GM12878 (cell line): Measurements from ENCODE around the gene ACOT13. TPM values are rescaled to one million over a fixed set of nuclear protein-coding genes. Genes with fewer than 3 reads are reported as not detected.

Source experiments
- ATAC-seq: fragments of 200-7000 bp; cut with Tn5 transposase; 3 replicates; pipeline ENCODE4 v1.9.1; 2020; ENCODE audit warnings: mild to moderate bottlenecking, moderate library complexity
- BruUV-seq: library from RNA; stranded (reverse); fragments of 400-500 nt; replicated peaks from 2 replicates; lab custom pipeline; 2021; lab: Mats Ljungman, UMichigan
- CTCF ChIA-PET: fragments of 300-600 bp; sonication (Branson Sonifier 250); formaldehyde crosslinking; extraction: SDS; loops from one replicate; lab custom pipeline; 2021; ENCODE audit warnings: inconsistent platforms; lab: Yijun Ruan, JAX
- POLR2A ChIA-PET: fragments of 350-600 bp; formaldehyde crosslinking; extraction: SDS; loops from one replicate; lab custom pipeline; 2021; ENCODE audit warnings: inconsistent platforms; lab: Charles Lee
- RAD21 ChIA-PET: fragments of 300-600 bp; sonication (Branson Sonifier 250); formaldehyde crosslinking; loops from one replicate; lab custom pipeline; 2023; ENCODE audit warnings: antibody characterized with exemption; ENCODE audit not compliant: unreplicated experiment; lab: Charles Lee
- SMC1A ChIA-PET: fragments of 300-600 bp; sonication (Branson Sonifier 250); formaldehyde crosslinking; loops from one replicate; lab custom pipeline; 2023; ENCODE audit not compliant: unreplicated experiment, uncharacterized antibody; lab: Charles Lee
- DNase-seq: peaks from one replicate; pipeline ENCODE4 v3.0.0-alpha.2; 2011; ENCODE audit warnings: low read depth, low spot score
- FAIRE-seq: peaks from 3 replicates; lab custom pipeline; 2011; peaks lifted over from hg19 to GRCh38; lab: Jason Lieb, UNC
- H2AFZ ChIP-seq: 2 replicates; pipeline ENCODE4 v1.6.0; 2011; ENCODE audit warnings: low read depth, low read length, control low read depth; ENCODE audit not compliant: control insufficient read depth
- H3K27ac ChIP-seq: 2 replicates; pipeline ENCODE4 v1.5.1; 2011; ENCODE audit warnings: control low read depth; ENCODE audit not compliant: control insufficient read depth, insufficient read depth
- H3K27me3 ChIP-seq, 2 experiments: replicated peaks in 1 of 2; 2 replicates each; pipeline versions ENCODE4 v1.6.0 to v1.6.1; 2011; ENCODE audit warnings: low read length in 1 of 2; ENCODE audit not compliant: control insufficient read depth in 2 of 2, insufficient read depth in 2 of 2
- H3K36me3 ChIP-seq, 2 experiments: 2 replicates each; pipeline ENCODE4 v1.5.1; 2011; ENCODE audit warnings: low read length in 1 of 2; ENCODE audit not compliant: control insufficient read depth in 2 of 2, insufficient read depth in 2 of 2
- H3K4me1 ChIP-seq: 2 replicates; pipeline ENCODE4 v1.6.1; 2011; ENCODE audit warnings: mild to moderate bottlenecking, low read length, moderate library complexity, mixed read lengths; ENCODE audit not compliant: control insufficient read depth, insufficient read depth
- H3K4me2 ChIP-seq: 2 replicates; pipeline ENCODE4 v1.6.0; 2011; ENCODE audit warnings: control low read depth; ENCODE audit not compliant: control insufficient read depth, insufficient read depth
- H3K4me3 ChIP-seq: fragments of 200-600 bp; sonication (generic); 2 replicates; pipeline ENCODE4 v1.5.1; 2016
- H3K79me2 ChIP-seq: 2 replicates; pipeline ENCODE4 v1.6.0; 2011; ENCODE audit warnings: low read length; ENCODE audit not compliant: control insufficient read depth, insufficient read depth
- H3K9ac ChIP-seq: 2 replicates; pipeline ENCODE4 v1.8.0; 2011; ENCODE audit warnings: low read length, control low read depth, mixed read lengths; ENCODE audit not compliant: control insufficient read depth, insufficient read depth
- H3K9me3 ChIP-seq: replicated peaks from 3 replicates; pipeline ENCODE4 v1.5.1; 2011; ENCODE audit warnings: mild to moderate bottlenecking, low read length; ENCODE audit not compliant: control insufficient read depth, insufficient read depth
- H4K20me1 ChIP-seq: 2 replicates; pipeline ENCODE4 v1.6.0; 2011; ENCODE audit not compliant: control insufficient read depth, insufficient read depth
- ATF2 ChIP-seq: IDR thresholded peaks from 2 replicates; pipeline ENCODE4 v1.6.1; 2012; ENCODE audit warnings: low read length, inconsistent platforms
- BCLAF1 ChIP-seq: fragments of 450-650 bp; IDR thresholded peaks from 2 replicates; pipeline ENCODE4 v1.6.1; 2017; ENCODE audit warnings: antibody characterized with exemption, mild to moderate bottlenecking, moderate library complexity
- BHLHE40 ChIP-seq, 2 experiments: fragments of 450-650 bp in 1 of 2; IDR thresholded peaks; 2 replicates each; pipeline ENCODE4 v1.6.1; 2011 to 2017; ENCODE audit warnings: low read depth in 2 of 2, borderline replicate concordance in 1 of 2, improper control_type of control experiment in 1 of 2, low read length in 1 of 2, mild to moderate bottlenecking in 1 of 2
- CREB1 ChIP-seq: IDR thresholded peaks from 2 replicates; pipeline ENCODE4 v1.6.1; 2012; ENCODE audit warnings: low read depth, mild to moderate bottlenecking, inconsistent platforms
- ESRRA ChIP-seq: IDR thresholded peaks from 2 replicates; pipeline ENCODE4 v1.6.1; 2012; ENCODE audit warnings: mild to moderate bottlenecking, low read length, improper control_type of control experiment
- JUND ChIP-seq: IDR thresholded peaks from 2 replicates; pipeline ENCODE4 v1.6.1; 2012; ENCODE audit warnings: low read depth, mild to moderate bottlenecking, low read length, improper control_type of control experiment, moderate library complexity
- KLF5 ChIP-seq: fragments of 450-650 bp; IDR thresholded peaks from 2 replicates; pipeline ENCODE4 v1.6.1; 2014; ENCODE audit warnings: mild to moderate bottlenecking; ENCODE audit not compliant: partially characterized antibody
- MEF2A ChIP-seq: IDR thresholded peaks from 2 replicates; pipeline ENCODE4 v1.6.1; 2011; ENCODE audit warnings: low read depth, mild to moderate bottlenecking, low read length, moderate library complexity; ENCODE audit not compliant: insufficient read depth
- MLLT1 ChIP-seq: fragments of 450-650 bp; IDR thresholded peaks from 2 replicates; pipeline ENCODE4 v1.6.1; 2016; ENCODE audit warnings: mild to moderate bottlenecking
- NFIC ChIP-seq: IDR thresholded peaks from 2 replicates; pipeline ENCODE4 v1.6.1; 2012; ENCODE audit warnings: low read depth, mild to moderate bottlenecking, inconsistent platforms, low read length, moderate library complexity
- PRDM15 ChIP-seq: fragments of 450-650 bp; formaldehyde crosslinking; IDR thresholded peaks from 2 replicates; pipeline ENCODE4 v1.4.0; 2020; ENCODE audit warnings: mild to moderate bottlenecking, moderate library complexity
- RAD51 ChIP-seq: fragments of 450-650 bp; IDR thresholded peaks from 2 replicates; pipeline ENCODE4 v1.6.1; 2016; ENCODE audit warnings: moderate library complexity, mild to moderate bottlenecking, inconsistent platforms
- SMC3 ChIP-seq: IDR thresholded peaks from 2 replicates; pipeline ENCODE4 v1.6.1; 2011; ENCODE audit warnings: low read length, improper control_type of control experiment, borderline replicate concordance
- WGBS: methylation state at CpG from one replicate; pipeline ENCODE4 v1.1.6; 2016; ENCODE audit warnings: low lambda C conversion rate; ENCODE audit not compliant: insufficient replicate concordance, insufficient coverage; ENCODE audit errors: missing lambda C conversion rate; 5-methylcytosine and 5-hydroxymethylcytosine counted together
- in situ Hi-C: fragments of 300-500 bp; cut with MboI; formaldehyde crosslinking; loops from 9 replicates; pipeline ENCODE4 v1.14.3; 2018; ENCODE audit warnings: mixed read lengths
- intact Hi-C: fragments of 100-400 bp; cut with micrococcal nuclease; formaldehyde crosslinking; loops from one replicate; pipeline ENCODE4 v1.14.2; 2022; ENCODE audit not compliant: unreplicated experiment
- polyA plus RNA-seq, 11 experiments: library from polyadenylated mRNA; depleted of rRNA in 4 of 11; unstranded in 6 of 11; stranded (reverse) in 5 of 11; fragments of >200 nt; fragmentation: Nextera tagmentation in 4 of 11; fragmentation: Illumina TruSeq in 1 of 11; extraction: Ambion mirVana in 4 of 11; extraction: Trizol in 1 of 11; gene quantifications; 1 replicate in 1 of 11; 2 replicates in 10 of 11; pipeline versions ENCODE4 v1.2.1 to v1.2.3, GENCODE V29; 2011 to 2016; ENCODE audit warnings: inconsistent platforms in 2 of 11, missing spikeins in 2 of 11, low read depth in 1 of 11
- total RNA-seq, 4 experiments: library from RNA; depleted of rRNA in 3 of 4; stranded (reverse); fragments of >200 nt in 3 of 4; fragmentation: Illumina TruSeq in 1 of 4; extraction: Trizol in 1 of 4; gene quantifications; 2 replicates each; pipeline versions ENCODE4 v1.2.1 to v1.2.3, GENCODE V29; 2013 to 2021

Gene ACOT13
- total and polyA plus RNA-seq, 10 of the 15 experiments (the other 5 are each of a cell fraction or from before 2014, with no cell fraction given) = 6.0 to 60.6 (median 36.6) TPM

- under 1% methylated on average over 38 of the region's 39 CpGs for WGBS
- peak overlapping the region; percentile 95 for H3K27ac ChIP-seq
- no TSS peak for BruUV-seq
- DNase-seq (no peak), ATAC-seq (peak; percentile 56), FAIRE-seq (no peak)
- ChIA-PET POLR2A (interaction anchor here (2.3 to 3.5 kb wide), 2 partner anchors 56 to 59 kb away, joined by 10 to 25 read pairs; no protein-coding TSS in a partner anchor), SMC1A (no interaction called here), RAD21 (interaction anchor here (0.6 to 2.3 kb wide), 7 partner anchors 23 to 353 kb away, joined by 3 to 13 read pairs (median 4); no protein-coding TSS in a partner anchor), CTCF (no interaction called here)
- H3K9me3 ChIP-seq = no peaks in the 10 kb centered on the region
- H3K79me2 ChIP-seq = peaks cover 54% of the 10 kb centered on the region
- H3K4me3 ChIP-seq = peak overlapping the region; percentile 86
- H3K4me2 ChIP-seq = peak overlapping the region; percentile 38; the same call in 1 of the 2 replicates
- peaks cover 0 to 20% of the 10 kb centered on the region in 2 experiments; a peak in 3 of 4 replicates for H3K36me3 ChIP-seq
- H3K27me3 ChIP-seq = no peaks in the 10 kb centered on the region
- peaks cover 11% of the 10 kb centered on the region; the same call in 1 of the 2 replicates for H4K20me1 ChIP-seq
- intact Hi-C loops (loop anchor here (2.0 to 5.0 kb wide), 4 partner anchors 47 to 212 kb away; partner anchors contain the start of genes ACOT13, GMNN and TDP2), in situ Hi-C loops (loop anchor here (25.0 kb wide), 1 partner anchor 658 kb away; no protein-coding TSS in a partner anchor)
- H3K4me1 ChIP-seq = no peaks in the 10 kb centered on the region; the same call in 1 of the 2 replicates
- H3K9ac ChIP-seq = peak overlapping the region; percentile 99
- H2AFZ ChIP-seq = no peak overlapping the region
- TF ChIP-seq RAD51 (no peak), KLF5 (no peak), BCLAF1 (no peak), JUND (no peak), MLLT1 (peak; percentile 98), NFIC (peak; percentile 29; the same call in 1 of the 2 replicates), BHLHE40 (IDR thresholded peaks at IDR 0.05; ENCODE audit: borderline replicate concordance in 1 of 2, low read depth in 2 of 2, low read length in 1 of 2) (peak; percentile 6 to 86; a peak in 2 of 4 replicates), ESRRA (no peak), PRDM15 (CRISPR knock-in tag) (no peak), CREB1 (peak; percentile 40; the same call in 1 of the 2 replicates), SMC3 (no peak), ATF2 (no peak; the same call in 1 of the 2 replicates), MEF2A (no peak)
These were observed 53.3 kb downstream of the ACOT13 start for GRCh38 chr6:24720131-24720603.
